Upper lobe of left lung (tissue), 6 donors: ENCODE results near the gene EPHA5. TPM values are rescaled to one million over a fixed set of nuclear protein-coding genes. Genes with fewer than 3 reads are reported as not detected.

Source experiments
- ATAC-seq, 2 donors: fragments of 200-7000 bp; cut with Tn5 transposase; one replicate each; pipeline ENCODE4 v1.9.1; 2022; ENCODE audit warnings: mild to moderate bottlenecking in 2 of 2, moderate library complexity in 2 of 2; ENCODE audit not compliant: low FRiP score in 2 of 2
- DNase-seq, 2 donors: peaks; one replicate each; pipeline ENCODE4 v3.0.0-alpha.2; 2019 to 2020
- H3K27ac ChIP-seq, 4 donors: fragments of 200-600 bp; sonication (generic); one replicate each; pipeline ENCODE4 v1.5.1; 2016 to 2019
- H3K27me3 ChIP-seq, 4 donors: fragments of 200-600 bp; sonication (generic); one replicate each; pipeline ENCODE4 v1.5.1; 2017 to 2019
- H3K36me3 ChIP-seq, 4 donors: fragments of 200-600 bp; sonication (generic); one replicate each; pipeline ENCODE4 v1.5.1; 2016 to 2019
- H3K4me1 ChIP-seq, 4 donors: fragments of 200-600 bp; sonication (generic); one replicate each; pipeline ENCODE4 v1.5.1; 2018 to 2019
- H3K4me3 ChIP-seq, 4 donors: fragments of 200-600 bp; sonication (generic); one replicate each; pipeline ENCODE4 v1.5.1; 2017 to 2019; ENCODE audit warnings: mild to moderate bottlenecking in 2 of 4, moderate library complexity in 1 of 4
- H3K9me3 ChIP-seq, 4 donors: fragments of 200-600 bp; sonication (generic); one replicate each; pipeline ENCODE4 v1.5.1; 2018 to 2019
- CTCF ChIP-seq, 6 experiments: fragments of 450-650 bp in 4 of 6; fragments of 200-600 bp in 2 of 6; sonication (generic) in 2 of 6; IDR thresholded peaks; one replicate each; pipeline ENCODE4 v1.5.1; 2016 to 2019; ENCODE audit warnings: antibody characterized with exemption in 6 of 6
- EP300 ChIP-seq, 4 donors: sonication (generic); formaldehyde crosslinking; IDR thresholded peaks; one replicate each; pipeline ENCODE4 v1.5.1; 2017; ENCODE audit warnings: antibody characterized with exemption in 4 of 4, control low read depth in 2 of 4
- POLR2A ChIP-seq, 4 donors: fragments of 450-650 bp; IDR thresholded peaks; one replicate each; pipeline ENCODE4 v1.5.1; 2016 to 2017; ENCODE audit warnings: antibody characterized with exemption in 4 of 4, mild to moderate bottlenecking in 2 of 4
- POLR2AphosphoS5 ChIP-seq, 2 donors: sonication (generic); formaldehyde crosslinking; IDR thresholded peaks; one replicate each; pipeline ENCODE4 v1.5.1; 2017; ENCODE audit warnings: antibody characterized with exemption in 2 of 2
- WGBS, 2 donors: methylation state at CpG; one replicate each; pipeline ENCODE4 v1.1.5; 2017 to 2018; 5-methylcytosine and 5-hydroxymethylcytosine counted together
- total RNA-seq, 6 donors: library from RNA; depleted of rRNA in 4 of 6; stranded (reverse); fragments of >200 nt in 4 of 6; gene quantifications; one replicate each; pipeline versions ENCODE4 v1.1.0 to v1.2.1, GENCODE V29; 2016 to 2021
- donor health status: DM: no; HTN: no; CAD: no; lungs with moderate emphysema.
- donor health status: DM: no; HTN: yes; CAD: no; lungs with severe emphysema.

EPHA5 gene
- total RNA-seq, 6 donors from 2014 or later, result 0.03 to 0.11 TPM; not detected in 4

- Histone ChIP-seq H3K27me3 (peaks cover 0 to 23% (median 13%) of the 10 kb centered on the region in 4 donors), H3K9me3 (no peaks in the 10 kb centered on the region), H3K27ac (no peak overlapping the region), H3K4me3 (peak overlapping the region in 3 of 4 donors; percentile 20 to 42 (median 34)), H3K4me1 (peaks cover 5 to 31% (median 25%) of the 10 kb centered on the region in 4 donors), H3K36me3 (no peaks in the 10 kb centered on the region)
- ATAC-seq, result no peak
- TF ChIP-seq POLR2A (IDR thresholded peaks at IDR 0.05), result no peak
- no peak for TF ChIP-seq EP300 (IDR thresholded peaks at IDR 0.05)
- no peak for TF ChIP-seq CTCF (IDR thresholded peaks at IDR 0.05)
- no peak for TF ChIP-seq POLR2AphosphoS5 (IDR thresholded peaks at IDR 0.05)
- no peak for DNase-seq
- 1 to 5% methylated on average over 6 of the region's 6 CpGs for WGBS, 2 donors
Measured at GRCh38 chr4:65670020-65670330, 314 bp downstream of the EPHA5 start.

GRCh38 chr4:65669111-65670019 lies 924 bp downstream of the EPHA5 start:
- Histone ChIP-seq H3K27me3 (peaks cover 0 to 23% (median 13%) of the 10 kb centered on the region in 4 donors), H3K36me3 (no peaks in the 10 kb centered on the region), H3K4me1 (peaks cover 5 to 31% (median 25%) of the 10 kb centered on the region in 4 donors), H3K9me3 (no peaks in the 10 kb centered on the region), H3K4me3 (peak overlapping the region in 2 of 4 donors; percentile 34 to 42), H3K27ac (no peak overlapping the region)
- ATAC-seq (peak in 1 of 2 donors; percentile 34), DNase-seq (peak in 1 of 2 donors; percentile 71)
- TF ChIP-seq EP300 (IDR thresholded peaks at IDR 0.05) (no peak), POLR2A (IDR thresholded peaks at IDR 0.05) (no peak), POLR2AphosphoS5 (IDR thresholded peaks at IDR 0.05) (no peak), CTCF (IDR thresholded peaks at IDR 0.05) (no peak)
- WGBS, 2 donors, result 3 to 8% methylated on average over 22 to 54 of the region's 60 CpGs

- Histone ChIP-seq H3K27ac (no peak overlapping the region), H3K4me3 (peak overlapping the region in 3 of 4 donors; percentile 6 to 9 (median 7))
- peak in 1 of 2 donors; percentile 49 for ATAC-seq
Measured at GRCh38 chr4:65668201-65669089, 1.8 kb downstream of the EPHA5 start.

GRCh38 chr4:65667506-65668041 lies 2.7 kb downstream of the EPHA5 start:
- DNase-seq (no peak), ATAC-seq (no peak)
- Histone ChIP-seq H3K4me1 (peaks cover 5 to 31% (median 25%) of the 10 kb centered on the region in 4 donors), H3K27ac (no peak overlapping the region), H3K36me3 (no peaks in the 10 kb centered on the region), H3K4me3 (no peak overlapping the region), H3K27me3 (peaks cover 0 to 23% (median 13%) of the 10 kb centered on the region in 4 donors), H3K9me3 (no peaks in the 10 kb centered on the region)
- TF ChIP-seq CTCF (IDR thresholded peaks at IDR 0.05) (no peak), POLR2A (IDR thresholded peaks at IDR 0.05) (no peak), POLR2AphosphoS5 (IDR thresholded peaks at IDR 0.05) (no peak)
- WGBS, 2 donors, result 11 to 20% methylated on average over 10 of the region's 10 CpGs

More at GRCh38 chr4:65668201-65669089, 1.8 kb downstream of the EPHA5 start:
- TF ChIP-seq CTCF (IDR thresholded peaks at IDR 0.05), result no peak
- no peak for TF ChIP-seq EP300 (IDR thresholded peaks at IDR 0.05)
- H3K36me3 ChIP-seq, result no peaks in the 10 kb centered on the region
- peaks cover 0 to 23% (median 13%) of the 10 kb centered on the region in 4 donors for H3K27me3 ChIP-seq
- H3K4me1 ChIP-seq, result peaks cover 5 to 31% (median 25%) of the 10 kb centered on the region in 4 donors
- DNase-seq, result no peak
- 6 to 12% methylated on average over 28 to 32 of the region's 32 CpGs for WGBS, 2 donors
- no peaks in the 10 kb centered on the region for H3K9me3 ChIP-seq
